ENCODE results near the gene DMC1. TPM values are rescaled to one million over a fixed set of nuclear protein-coding genes. Genes with fewer than 3 reads are reported as not detected.

The DMC1 gene
- total and polyA plus RNA-seq, 2 experiments from 2014 or later = 5.0 to 18.5 TPM

DNA sequence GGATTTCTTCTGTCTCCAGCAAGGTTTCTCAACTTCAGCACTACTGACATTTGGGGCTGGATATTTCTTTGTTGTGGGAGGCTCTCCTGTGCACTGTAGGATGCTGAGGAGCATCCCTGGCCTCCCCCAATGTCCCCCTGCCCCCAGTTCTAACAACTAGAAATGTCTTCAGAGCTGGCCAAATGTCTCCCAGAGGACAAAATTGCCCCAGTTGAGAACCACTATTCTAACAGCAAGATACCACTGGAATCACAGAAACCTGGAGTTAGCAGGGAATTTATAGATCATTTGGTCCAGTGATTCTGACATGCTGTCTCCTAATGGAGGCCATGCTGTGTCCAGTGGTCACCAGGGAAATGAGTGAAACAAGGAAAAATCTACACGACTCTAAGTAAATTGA, 32.2 kb upstream of the DMC1 start (continued):
- TF ChIP-seq, protein P1, sequence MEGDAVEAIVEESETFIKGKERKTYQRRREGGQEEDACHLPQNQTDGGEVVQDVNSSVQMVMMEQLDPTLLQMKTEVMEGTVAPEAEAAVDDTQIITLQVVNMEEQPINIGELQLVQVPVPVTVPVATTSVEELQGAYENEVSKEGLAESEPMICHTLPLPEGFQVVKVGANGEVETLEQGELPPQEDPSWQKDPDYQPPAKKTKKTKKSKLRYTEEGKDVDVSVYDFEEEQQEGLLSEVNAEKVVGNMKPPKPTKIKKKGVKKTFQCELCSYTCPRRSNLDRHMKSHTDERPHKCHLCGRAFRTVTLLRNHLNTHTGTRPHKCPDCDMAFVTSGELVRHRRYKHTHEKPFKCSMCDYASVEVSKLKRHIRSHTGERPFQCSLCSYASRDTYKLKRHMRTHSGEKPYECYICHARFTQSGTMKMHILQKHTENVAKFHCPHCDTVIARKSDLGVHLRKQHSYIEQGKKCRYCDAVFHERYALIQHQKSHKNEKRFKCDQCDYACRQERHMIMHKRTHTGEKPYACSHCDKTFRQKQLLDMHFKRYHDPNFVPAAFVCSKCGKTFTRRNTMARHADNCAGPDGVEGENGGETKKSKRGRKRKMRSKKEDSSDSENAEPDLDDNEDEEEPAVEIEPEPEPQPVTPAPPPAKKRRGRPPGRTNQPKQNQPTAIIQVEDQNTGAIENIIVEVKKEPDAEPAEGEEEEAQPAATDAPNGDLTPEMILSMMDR (conservative IDR thresholded peaks at IDR 0.05; ENCODE audit: low read depth in 2 of 2) = no peak
- TF ChIP-seq STAT1 (IDR thresholded peaks at IDR 0.05; ENCODE audit: unreplicated experiment) (no peak), ZNF114 (CRISPR knock-in tag; IDR thresholded peaks at IDR 0.05) (no peak), EZH2phosphoT487 (IDR thresholded peaks at IDR 0.05; ENCODE audit: unreplicated experiment) (no peak), NANOG (IDR thresholded peaks at IDR 0.05; ENCODE audit: borderline replicate concordance) (no peak)
- TF ChIP-seq, protein P2, sequence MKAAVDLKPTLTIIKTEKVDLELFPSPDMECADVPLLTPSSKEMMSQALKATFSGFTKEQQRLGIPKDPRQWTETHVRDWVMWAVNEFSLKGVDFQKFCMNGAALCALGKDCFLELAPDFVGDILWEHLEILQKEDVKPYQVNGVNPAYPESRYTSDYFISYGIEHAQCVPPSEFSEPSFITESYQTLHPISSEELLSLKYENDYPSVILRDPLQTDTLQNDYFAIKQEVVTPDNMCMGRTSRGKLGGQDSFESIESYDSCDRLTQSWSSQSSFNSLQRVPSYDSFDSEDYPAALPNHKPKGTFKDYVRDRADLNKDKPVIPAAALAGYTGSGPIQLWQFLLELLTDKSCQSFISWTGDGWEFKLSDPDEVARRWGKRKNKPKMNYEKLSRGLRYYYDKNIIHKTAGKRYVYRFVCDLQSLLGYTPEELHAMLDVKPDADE (IDR thresholded peaks at IDR 0.05) = no peak

DNA sequence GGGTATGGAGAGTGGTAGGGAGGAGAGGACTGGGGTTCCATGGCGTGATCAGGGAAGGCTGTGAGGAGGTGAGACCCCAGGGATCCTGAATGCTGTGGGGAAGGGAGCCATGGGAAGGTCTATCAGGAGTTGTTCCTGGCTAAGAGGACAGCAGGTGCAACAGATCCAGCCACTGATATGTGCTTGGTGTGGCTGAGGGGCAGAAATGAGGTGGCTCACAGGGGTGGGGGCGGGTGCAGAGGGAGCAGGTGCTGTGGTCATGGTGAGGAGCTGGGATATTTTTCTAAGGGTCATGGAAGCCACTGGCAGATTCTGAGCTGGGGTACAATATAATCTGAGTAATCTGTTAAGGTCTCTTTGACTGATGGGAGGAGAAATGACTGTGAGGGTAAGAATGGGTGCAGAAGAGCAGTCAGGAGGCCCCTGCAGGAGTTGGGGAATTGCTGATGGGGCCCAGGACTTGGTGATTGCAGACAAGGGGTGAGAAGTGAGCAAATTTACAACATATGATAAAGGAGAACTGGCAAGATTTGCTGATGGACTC, 31.3 kb upstream of the DMC1 start:
- Mint-ChIP-seq H3K4me1 (peaks cover 4% of the 10 kb centered on the region; the same call in 1 of the 3 replicates), H3K27ac (no peak overlapping the region), H3K36me3 (ENCODE audit: low read depth) (no peaks in the 10 kb centered on the region), H3K4me3 (no peak overlapping the region), H3K27me3 (ENCODE audit: insufficient read depth, low read depth, poor library complexity) (peaks cover 3% of the 10 kb centered on the region), H3K9me3 (no peaks in the 10 kb centered on the region)
- Histone ChIP-seq H3F3A (replicated peaks; ENCODE audit: low read depth) (no peaks in the 10 kb centered on the region; the same call in 1 of the 2 replicates), H4K20me1 (replicated peaks; ENCODE audit: insufficient read depth) (0 out of 2 replicates have a peak, but pooled peaks cover 3% of the 10 kb centered on the region), H3K79me2 (replicated peaks; ENCODE audit: insufficient read depth) (no peaks in the 10 kb centered on the region), H3K9me2 (ENCODE audit: insufficient read depth) (no peaks in the 10 kb centered on the region), H3K36me3 (ENCODE audit: insufficient read depth) (no peaks in the 10 kb centered on the region), H3K27me3 (ENCODE audit: insufficient read depth) (no peaks in the 10 kb centered on the region), H3K4me3 (no peak overlapping the region), H3K4me1 (ENCODE audit: insufficient read depth) (no peaks in the 10 kb centered on the region), H3K4me2 (no peak overlapping the region), H3K27ac (ENCODE audit: low read depth) (no peak overlapping the region), H2AFZ (no peak overlapping the region)
- DNase-seq (ENCODE audit: low spot score) (no peak), ATAC-seq (no peak)
- TF ChIP-seq, protein P2 (IDR thresholded peaks at IDR 0.05) = no peak
- TF ChIP-seq, protein P3, sequence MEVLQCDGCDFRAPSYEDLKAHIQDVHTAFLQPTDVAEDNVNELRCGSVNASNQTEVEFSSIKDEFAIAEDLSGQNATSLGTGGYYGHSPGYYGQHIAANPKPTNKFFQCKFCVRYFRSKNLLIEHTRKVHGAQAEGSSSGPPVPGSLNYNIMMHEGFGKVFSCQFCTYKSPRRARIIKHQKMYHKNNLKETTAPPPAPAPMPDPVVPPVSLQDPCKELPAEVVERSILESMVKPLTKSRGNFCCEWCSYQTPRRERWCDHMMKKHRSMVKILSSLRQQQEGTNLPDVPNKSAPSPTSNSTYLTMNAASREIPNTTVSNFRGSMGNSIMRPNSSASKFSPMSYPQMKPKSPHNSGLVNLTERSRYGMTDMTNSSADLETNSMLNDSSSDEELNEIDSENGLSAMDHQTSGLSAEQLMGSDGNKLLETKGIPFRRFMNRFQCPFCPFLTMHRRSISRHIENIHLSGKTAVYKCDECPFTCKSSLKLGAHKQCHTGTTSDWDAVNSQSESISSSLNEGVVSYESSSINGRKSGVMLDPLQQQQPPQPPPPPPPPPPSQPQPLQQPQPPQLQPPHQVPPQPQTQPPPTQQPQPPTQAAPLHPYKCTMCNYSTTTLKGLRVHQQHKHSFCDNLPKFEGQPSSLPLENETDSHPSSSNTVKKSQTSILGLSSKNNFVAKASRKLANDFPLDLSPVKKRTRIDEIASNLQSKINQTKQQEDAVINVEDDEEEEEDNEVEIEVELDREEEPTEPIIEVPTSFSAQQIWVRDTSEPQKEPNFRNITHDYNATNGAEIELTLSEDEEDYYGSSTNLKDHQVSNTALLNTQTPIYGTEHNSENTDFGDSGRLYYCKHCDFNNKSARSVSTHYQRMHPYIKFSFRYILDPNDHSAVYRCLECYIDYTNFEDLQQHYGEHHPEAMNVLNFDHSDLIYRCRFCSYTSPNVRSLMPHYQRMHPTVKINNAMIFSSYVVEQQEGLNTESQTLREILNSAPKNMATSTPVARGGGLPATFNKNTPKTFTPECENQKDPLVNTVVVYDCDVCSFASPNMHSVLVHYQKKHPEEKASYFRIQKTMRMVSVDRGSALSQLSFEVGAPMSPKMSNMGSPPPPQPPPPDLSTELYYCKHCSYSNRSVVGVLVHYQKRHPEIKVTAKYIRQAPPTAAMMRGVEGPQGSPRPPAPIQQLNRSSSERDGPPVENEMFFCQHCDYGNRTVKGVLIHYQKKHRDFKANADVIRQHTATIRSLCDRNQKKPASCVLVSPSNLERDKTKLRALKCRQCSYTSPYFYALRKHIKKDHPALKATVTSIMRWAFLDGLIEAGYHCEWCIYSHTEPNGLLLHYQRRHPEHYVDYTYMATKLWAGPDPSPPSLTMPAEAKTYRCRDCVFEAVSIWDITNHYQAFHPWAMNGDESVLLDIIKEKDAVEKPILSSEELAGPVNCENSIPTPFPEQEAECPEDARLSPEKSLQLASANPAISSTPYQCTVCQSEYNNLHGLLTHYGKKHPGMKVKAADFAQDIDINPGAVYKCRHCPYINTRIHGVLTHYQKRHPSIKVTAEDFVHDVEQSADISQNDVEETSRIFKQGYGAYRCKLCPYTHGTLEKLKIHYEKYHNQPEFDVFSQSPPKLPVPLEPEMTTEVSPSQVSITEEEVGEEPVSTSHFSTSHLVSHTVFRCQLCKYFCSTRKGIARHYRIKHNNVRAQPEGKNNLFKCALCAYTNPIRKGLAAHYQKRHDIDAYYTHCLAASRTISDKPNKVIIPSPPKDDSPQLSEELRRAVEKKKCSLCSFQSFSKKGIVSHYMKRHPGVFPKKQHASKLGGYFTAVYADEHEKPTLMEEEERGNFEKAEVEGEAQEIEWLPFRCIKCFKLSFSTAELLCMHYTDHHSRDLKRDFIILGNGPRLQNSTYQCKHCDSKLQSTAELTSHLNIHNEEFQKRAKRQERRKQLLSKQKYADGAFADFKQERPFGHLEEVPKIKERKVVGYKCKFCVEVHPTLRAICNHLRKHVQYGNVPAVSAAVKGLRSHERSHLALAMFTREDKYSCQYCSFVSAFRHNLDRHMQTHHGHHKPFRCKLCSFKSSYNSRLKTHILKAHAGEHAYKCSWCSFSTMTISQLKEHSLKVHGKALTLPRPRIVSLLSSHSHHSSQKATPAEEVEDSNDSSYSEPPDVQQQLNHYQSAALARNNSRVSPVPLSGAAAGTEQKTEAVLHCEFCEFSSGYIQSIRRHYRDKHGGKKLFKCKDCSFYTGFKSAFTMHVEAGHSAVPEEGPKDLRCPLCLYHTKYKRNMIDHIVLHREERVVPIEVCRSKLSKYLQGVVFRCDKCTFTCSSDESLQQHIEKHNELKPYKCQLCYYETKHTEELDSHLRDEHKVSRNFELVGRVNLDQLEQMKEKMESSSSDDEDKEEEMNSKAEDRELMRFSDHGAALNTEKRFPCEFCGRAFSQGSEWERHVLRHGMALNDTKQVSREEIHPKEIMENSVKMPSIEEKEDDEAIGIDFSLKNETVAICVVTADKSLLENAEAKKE (CRISPR knock-in tag; IDR thresholded peaks at IDR 0.05) = no peak
- TF ChIP-seq ZNF331 (CRISPR knock-in tag; IDR thresholded peaks at IDR 0.05; ENCODE audit: low read depth) = no peak
- TF ChIP-seq POLR2AphosphoS5 (IDR thresholded peaks at IDR 0.05; ENCODE audit: low read depth) = no peak
- no peak for TF ChIP-seq JUNB (IDR thresholded peaks at IDR 0.05; ENCODE audit: unreplicated experiment)
- TF ChIP-seq, protein P4, sequence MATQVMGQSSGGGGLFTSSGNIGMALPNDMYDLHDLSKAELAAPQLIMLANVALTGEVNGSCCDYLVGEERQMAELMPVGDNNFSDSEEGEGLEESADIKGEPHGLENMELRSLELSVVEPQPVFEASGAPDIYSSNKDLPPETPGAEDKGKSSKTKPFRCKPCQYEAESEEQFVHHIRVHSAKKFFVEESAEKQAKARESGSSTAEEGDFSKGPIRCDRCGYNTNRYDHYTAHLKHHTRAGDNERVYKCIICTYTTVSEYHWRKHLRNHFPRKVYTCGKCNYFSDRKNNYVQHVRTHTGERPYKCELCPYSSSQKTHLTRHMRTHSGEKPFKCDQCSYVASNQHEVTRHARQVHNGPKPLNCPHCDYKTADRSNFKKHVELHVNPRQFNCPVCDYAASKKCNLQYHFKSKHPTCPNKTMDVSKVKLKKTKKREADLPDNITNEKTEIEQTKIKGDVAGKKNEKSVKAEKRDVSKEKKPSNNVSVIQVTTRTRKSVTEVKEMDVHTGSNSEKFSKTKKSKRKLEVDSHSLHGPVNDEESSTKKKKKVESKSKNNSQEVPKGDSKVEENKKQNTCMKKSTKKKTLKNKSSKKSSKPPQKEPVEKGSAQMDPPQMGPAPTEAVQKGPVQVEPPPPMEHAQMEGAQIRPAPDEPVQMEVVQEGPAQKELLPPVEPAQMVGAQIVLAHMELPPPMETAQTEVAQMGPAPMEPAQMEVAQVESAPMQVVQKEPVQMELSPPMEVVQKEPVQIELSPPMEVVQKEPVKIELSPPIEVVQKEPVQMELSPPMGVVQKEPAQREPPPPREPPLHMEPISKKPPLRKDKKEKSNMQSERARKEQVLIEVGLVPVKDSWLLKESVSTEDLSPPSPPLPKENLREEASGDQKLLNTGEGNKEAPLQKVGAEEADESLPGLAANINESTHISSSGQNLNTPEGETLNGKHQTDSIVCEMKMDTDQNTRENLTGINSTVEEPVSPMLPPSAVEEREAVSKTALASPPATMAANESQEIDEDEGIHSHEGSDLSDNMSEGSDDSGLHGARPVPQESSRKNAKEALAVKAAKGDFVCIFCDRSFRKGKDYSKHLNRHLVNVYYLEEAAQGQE (IDR thresholded peaks at IDR 0.05; ENCODE audit: unreplicated experiment) = no peak
- no peak for TF ChIP-seq ZNF114 (CRISPR knock-in tag; IDR thresholded peaks at IDR 0.05)
